H1 (cell line): ENCODE measurements around the gene NXPE1. TPM values are rescaled to one million over a fixed set of nuclear protein-coding genes. Genes with fewer than 3 reads are reported as not detected.

Experiments used
- CTCF ChIA-PET: fragments of 300-600 bp; sonication (Branson Sonifier 250); formaldehyde crosslinking; loops from one replicate; lab custom pipeline; 2021; ENCODE audit not compliant: partially characterized antibody; lab: Charles Lee
- POLR2A ChIA-PET: fragments of 300-600 bp; sonication (Branson Sonifier 250); formaldehyde crosslinking; loops from one replicate; lab custom pipeline; 2021; ENCODE audit warnings: inconsistent platforms; ENCODE audit not compliant: partially characterized antibody; lab: Charles Lee
- DNase-seq, 2 experiments: peaks; one replicate each; pipeline versions ENCODE4 v3.0.0 to v3.0.0-alpha.2; 2010 to 2022; ENCODE audit warnings: low spot score in 2 of 2, low read depth in 1 of 2, mixed read lengths in 1 of 2
- FAIRE-seq: peaks from 2 replicates; lab custom pipeline; 2011; peaks lifted over from hg19 to GRCh38; lab: Jason Lieb, UNC
- H2AFZ ChIP-seq: 2 replicates; pipeline ENCODE4 v1.8.1; 2012; ENCODE audit warnings: low read length, inconsistent platforms
- H2AK5ac ChIP-seq: 2 replicates; pipeline ENCODE4 v1.6.1; 2013; ENCODE audit warnings: low read depth, low read length
- H2BK120ac ChIP-seq: replicated peaks from 2 replicates; pipeline ENCODE3; 2013; ENCODE audit warnings: low read depth, low read length, inconsistent platforms
- H2BK12ac ChIP-seq: 2 replicates; pipeline ENCODE4 v1.6.1; 2013; ENCODE audit warnings: low read depth, low read length
- H2BK15ac ChIP-seq: 2 replicates; pipeline ENCODE4 v1.6.1; 2013; ENCODE audit warnings: low read length
- H2BK20ac ChIP-seq: 2 replicates; pipeline ENCODE4 v1.6.1; 2013; ENCODE audit warnings: low read length
- H2BK5ac ChIP-seq: 2 replicates; pipeline ENCODE4 v1.6.1; 2013; ENCODE audit warnings: low read depth, low read length
- H3K14ac ChIP-seq: 2 replicates; pipeline ENCODE4 v1.6.1; 2013; ENCODE audit warnings: inconsistent platforms; ENCODE audit not compliant: insufficient read length
- H3K18ac ChIP-seq: 2 replicates; pipeline ENCODE4 v1.6.1; 2013; ENCODE audit warnings: low read length; ENCODE audit errors: extremely low read depth
- H3K23ac ChIP-seq: 2 replicates; pipeline ENCODE4 v1.6.1; 2013; ENCODE audit warnings: inconsistent platforms; ENCODE audit not compliant: insufficient read length
- H3K23me2 ChIP-seq: 2 replicates; pipeline ENCODE4 v1.6.1; 2013; ENCODE audit warnings: low read depth, low read length
- H3K27ac ChIP-seq: 2 replicates; pipeline ENCODE4 v1.6.1; 2011; ENCODE audit warnings: low read depth, low read length, inconsistent platforms
- H3K27me3 ChIP-seq, 4 experiments: replicated peaks in 1 of 4; 1 replicate in 1 of 4; 2 replicates in 3 of 4; pipeline versions ENCODE4 v1.6.1 to v1.8.1; 2011 to 2013; ENCODE audit warnings: low read length in 3 of 4, mild to moderate bottlenecking in 3 of 4, inconsistent platforms in 2 of 4, mixed read lengths in 2 of 4, moderate library complexity in 1 of 4; ENCODE audit not compliant: control insufficient read depth in 3 of 4, insufficient read depth in 3 of 4; ENCODE audit errors: extremely low read depth in 1 of 4
- H3K36me3 ChIP-seq, 4 experiments: 2 replicates each; pipeline versions ENCODE4 v1.6.1 to v1.8.1; 2011 to 2013; ENCODE audit warnings: mild to moderate bottlenecking in 4 of 4, low read length in 3 of 4, moderate library complexity in 2 of 4, control low read depth in 1 of 4, inconsistent platforms in 1 of 4; ENCODE audit not compliant: insufficient read depth in 4 of 4, control insufficient read depth in 2 of 4
- H3K4ac ChIP-seq: replicated peaks from 2 replicates; pipeline ENCODE3; 2013; ENCODE audit warnings: low read length, low read depth, mixed read lengths, inconsistent platforms; ENCODE audit not compliant: insufficient read length
- H3K4me1 ChIP-seq, 4 experiments: replicated peaks in 1 of 4; 1 replicate in 1 of 4; 2 replicates in 3 of 4; pipeline versions ENCODE4 v1.6.1 to v1.8.1; 2011 to 2013; ENCODE audit warnings: low read length in 3 of 4, inconsistent platforms in 2 of 4, mixed read lengths in 1 of 4; ENCODE audit not compliant: insufficient read depth in 4 of 4, control insufficient read depth in 3 of 4
- H3K4me2 ChIP-seq, 2 experiments: 2 replicates each; pipeline versions ENCODE4 v1.6.1 to v1.8.1; 2011 to 2013; ENCODE audit warnings: low read depth in 2 of 2, low read length in 2 of 2, control low read depth in 1 of 2, inconsistent platforms in 1 of 2, mild to moderate bottlenecking in 1 of 2; ENCODE audit not compliant: insufficient read depth in 1 of 2
- H3K4me3 ChIP-seq, 4 experiments: fragments of 200-600, 300-600 bp in 1 of 4; sonication (generic), shearing (Covaris generic), sonication (Bioruptor Twin) in 1 of 4; 2 replicates each; pipeline versions ENCODE4 v1.5.1 to v1.8.1; 2011 to 2016; ENCODE audit warnings: low read length in 4 of 4, low read depth in 3 of 4, control low read depth in 2 of 4, inconsistent platforms in 2 of 4, mild to moderate bottlenecking in 2 of 4, mixed read lengths in 1 of 4, moderate library complexity in 1 of 4; ENCODE audit not compliant: insufficient read depth in 2 of 4; ENCODE audit errors: extremely low read depth in 1 of 4
- H3K56ac ChIP-seq: replicated peaks from 2 replicates; pipeline ENCODE3; 2013; ENCODE audit warnings: low read depth, mild to moderate bottlenecking, mixed read lengths, low read length, inconsistent platforms; ENCODE audit not compliant: insufficient read length
- H3K79me1 ChIP-seq: 2 replicates; pipeline ENCODE4 v1.6.1; 2013; ENCODE audit warnings: low read depth, low read length, control low read depth
- H3K79me2 ChIP-seq, 2 experiments: 2 replicates each; pipeline versions ENCODE4 v1.6.1 to v1.8.1; 2012 to 2013; ENCODE audit warnings: low read length in 2 of 2, mild to moderate bottlenecking in 2 of 2, inconsistent platforms in 1 of 2; ENCODE audit not compliant: insufficient read depth in 2 of 2, control insufficient read depth in 1 of 2
- H3K9ac ChIP-seq, 4 experiments: replicated peaks in 1 of 4; 1 replicate in 1 of 4; 2 replicates in 3 of 4; pipeline versions ENCODE4 v1.6.1 to v1.8.1; 2011 to 2013; ENCODE audit warnings: low read depth in 3 of 4, low read length in 3 of 4, control low read depth in 2 of 4, mild to moderate bottlenecking in 2 of 4, moderate library complexity in 2 of 4, inconsistent platforms in 1 of 4; ENCODE audit errors: extremely low read depth in 1 of 4
- H3K9me3 ChIP-seq, 2 experiments: 2 replicates each; pipeline versions ENCODE4 v1.6.1 to v1.8.1; 2012 to 2013; ENCODE audit warnings: mild to moderate bottlenecking in 2 of 2, moderate library complexity in 2 of 2, control low read depth in 1 of 2, inconsistent platforms in 1 of 2, low read depth in 1 of 2, low read length in 1 of 2, mixed read lengths in 1 of 2; ENCODE audit not compliant: insufficient read depth in 2 of 2
- H4K20me1 ChIP-seq, 2 experiments: replicated peaks in 1 of 2; 2 replicates each; pipeline versions ENCODE3 to v1.8.1; 2011 to 2013; ENCODE audit warnings: inconsistent platforms in 2 of 2, low read length in 2 of 2, mild to moderate bottlenecking in 1 of 2; ENCODE audit not compliant: insufficient read depth in 2 of 2, control insufficient read depth in 1 of 2
- H4K5ac ChIP-seq: 2 replicates; pipeline ENCODE4 v1.6.1; 2013; ENCODE audit warnings: low read length, low read depth, mixed read lengths, inconsistent platforms; ENCODE audit not compliant: insufficient read length
- H4K8ac ChIP-seq: 2 replicates; pipeline ENCODE4 v1.8.0; 2013; ENCODE audit warnings: mild to moderate bottlenecking, moderate library complexity, low read length, inconsistent platforms; ENCODE audit not compliant: insufficient read depth; ENCODE audit errors: extremely low read depth
- H4K91ac ChIP-seq: replicated peaks from 2 replicates; pipeline ENCODE3; 2013; ENCODE audit warnings: low read length, mixed read lengths, inconsistent platforms; ENCODE audit not compliant: insufficient read length
- BACH1 ChIP-seq: IDR thresholded peaks from 2 replicates; pipeline ENCODE4 v1.6.1; 2012; ENCODE audit warnings: low read length, improper control_type of control experiment
- BRCA1 ChIP-seq: IDR thresholded peaks from 2 replicates; pipeline ENCODE4 v1.6.1; 2012; ENCODE audit warnings: low read depth, low read length, improper control_type of control experiment
- CBX8 ChIP-seq: fragments of 300-800, 300-1000 bp; sonication (generic); IDR thresholded peaks from 2 replicates; pipeline ENCODE4 v1.7.1; 2016; ENCODE audit warnings: low read depth, low read length, borderline replicate concordance
- CHD1 ChIP-seq: IDR thresholded peaks from 2 replicates; pipeline ENCODE4 v1.6.1; 2012; ENCODE audit warnings: low read depth, low read length, improper control_type of control experiment
- KDM4A ChIP-seq: IDR thresholded peaks from one replicate; pipeline ENCODE4 v1.7.1; 2012; ENCODE audit warnings: low read depth, mild to moderate bottlenecking, moderate library complexity, low read length, inconsistent platforms; ENCODE audit not compliant: severe bottlenecking
- MAFK ChIP-seq: IDR thresholded peaks from 2 replicates; pipeline ENCODE4 v1.6.1; 2012; ENCODE audit warnings: low read depth, mild to moderate bottlenecking, improper control_type of control experiment, low read length
- PHF8 ChIP-seq: fragments of 200-600 bp; sonication (generic); conservative IDR thresholded peaks from 2 replicates; pipeline ENCODE4 v1.7.1; 2012; ENCODE audit warnings: low read depth, mild to moderate bottlenecking, inconsistent platforms, low read length, moderate library complexity
- RNF2 ChIP-seq: fragments of 200-900, 300-1000 bp; sonication (generic); IDR thresholded peaks from 2 replicates; pipeline ENCODE4 v1.7.1; 2016; ENCODE audit warnings: borderline replicate concordance, low read depth, mild to moderate bottlenecking, antibody characterized with exemption, low read length; ENCODE audit not compliant: poor library complexity, severe bottlenecking; ENCODE audit errors: missing control alignments
- WGBS, 2 experiments: shearing (Covaris generic) in 1 of 2; methylation state at CpG; one replicate each; pipeline versions ENCODE4 v1.1.6 to v1.1.7; 2013 to 2015; ENCODE audit warnings: low lambda C conversion rate in 2 of 2, mixed read lengths in 2 of 2, inconsistent platforms in 1 of 2, low coverage in 1 of 2, missing lambda C conversion rate in 1 of 2; ENCODE audit not compliant: insufficient replicate concordance in 2 of 2, insufficient coverage in 1 of 2, insufficient read length in 1 of 2; ENCODE audit errors: extremely low coverage in 1 of 2, missing lambda C conversion rate in 1 of 2; 5-methylcytosine and 5-hydroxymethylcytosine counted together
- polyA plus RNA-seq, 7 experiments: library from polyadenylated mRNA; depleted of rRNA in 3 of 7; stranded (reverse) in 5 of 7; unstranded in 2 of 7; fragments of >200 nt in 5 of 7; fragments of 200-250 nt in 2 of 7; gene quantifications; 1 replicate in 5 of 7; 2 replicates in 1 of 7; 4 replicates in 1 of 7; pipeline versions ENCODE4 v1.2.1 to v1.2.3, GENCODE V29; 2011 to 2013; ENCODE audit warnings: missing spikeins in 2 of 7, mixed read lengths in 2 of 7
- total RNA-seq: library from RNA; stranded (reverse); fragmentation: NEBNext Ultra II Directional; extraction: Animal tissue kit (Norgen Biotek cat#: 25700); gene quantifications from 2 replicates; pipeline ENCODE4 v1.2.1, GENCODE V29; 2021
- TF ChIP-seq, protein P1 (sequence below): IDR thresholded peaks from 2 replicates; pipeline ENCODE4 v1.6.1; 2011; ENCODE audit warnings: low read depth, mild to moderate bottlenecking, low read length; ENCODE audit not compliant: insufficient read depth
- TF ChIP-seq, protein P2 (sequence below): IDR thresholded peaks from 2 replicates; pipeline ENCODE4 v1.6.1; 2012; ENCODE audit warnings: inconsistent platforms

Gene NXPE1
- total and polyA plus RNA-seq, 2 of the 8 experiments (the other 6 are each of a cell fraction or from before 2014, with no cell fraction given), result not detected

DNA sequence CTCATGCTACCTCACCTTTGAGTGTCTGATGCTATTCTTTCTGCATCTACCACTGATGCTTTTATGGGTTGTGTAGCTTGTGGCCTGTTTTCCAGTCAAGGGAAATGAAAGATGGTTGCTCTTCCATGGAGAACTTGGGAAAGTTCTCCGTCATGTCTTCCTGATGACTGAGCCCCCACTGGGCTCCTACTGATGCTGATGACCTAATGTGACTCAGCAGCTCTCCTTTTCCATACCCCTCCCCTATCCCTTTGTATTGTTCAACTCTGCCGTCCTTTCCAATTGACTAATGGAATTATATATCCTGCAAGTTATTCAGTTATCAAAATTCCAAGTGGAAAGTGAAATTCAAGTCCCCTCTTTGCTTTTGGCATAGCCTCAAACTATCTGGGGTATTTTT lies 75.8 kb downstream of the NXPE1 start:
- DNase-seq, result no peak
- POLR2A ChIA-PET, result no interaction called here
- no peak for FAIRE-seq

More for the DNA sequence above, 75.8 kb downstream of the NXPE1 start:
- Histone ChIP-seq H3K18ac (no peak overlapping the region; the same call in 1 of the 2 replicates), H3K9ac (no peak overlapping the region), H4K20me1 (no peaks in the 10 kb centered on the region), H3K36me3 (no peaks in the 10 kb centered on the region), H3K4me1 (peaks cover 8 to 23% (median 15%) of the 10 kb centered on the region in 4 experiments), H3K56ac (no peak overlapping the region), H4K8ac (no peak overlapping the region), H3K79me2 (no peaks in the 10 kb centered on the region), H4K91ac (peak overlapping the region; percentile 5), H3K79me1 (no peaks in the 10 kb centered on the region), H2BK15ac (peak overlapping the region; percentile 23; the same call in 1 of the 2 replicates), H3K4ac (no peak overlapping the region), H3K27me3 (no peaks in the 10 kb centered on the region), H3K4me3 (no peak overlapping the region), H2AFZ (peak overlapping the region; percentile 35; the same call in 1 of the 2 replicates), H3K23me2 (no peaks in the 10 kb centered on the region), H2BK12ac (no peak overlapping the region), H2BK20ac (no peak overlapping the region), H4K5ac (no peak overlapping the region), H3K14ac (no peak overlapping the region), H3K23ac (no peak overlapping the region), H3K27ac (no peak overlapping the region), H3K9me3 (peaks cover 0 to 4% of the 10 kb centered on the region in 2 experiments; a peak in 1 of 4 replicates), H2BK120ac (peak overlapping the region; percentile 1), H2BK5ac (0 out of 2 replicates have a peak overlapping the region, but pooled peaks have one; percentile 1), H3K4me2 (no peak overlapping the region), H2AK5ac (0 out of 2 replicates have a peak overlapping the region, but pooled peaks have one; percentile 24)
- CTCF ChIA-PET, result no interaction called here
- 89% methylated on average over 2 of the region's 2 CpGs; no CpG with 5 or more reads in 1 of the 2 experiments for WGBS, 2 experiments
- TF ChIP-seq, protein P1, sequence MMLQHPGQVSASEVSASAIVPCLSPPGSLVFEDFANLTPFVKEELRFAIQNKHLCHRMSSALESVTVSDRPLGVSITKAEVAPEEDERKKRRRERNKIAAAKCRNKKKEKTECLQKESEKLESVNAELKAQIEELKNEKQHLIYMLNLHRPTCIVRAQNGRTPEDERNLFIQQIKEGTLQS, result no peak
- TF ChIP-seq, protein P2, sequence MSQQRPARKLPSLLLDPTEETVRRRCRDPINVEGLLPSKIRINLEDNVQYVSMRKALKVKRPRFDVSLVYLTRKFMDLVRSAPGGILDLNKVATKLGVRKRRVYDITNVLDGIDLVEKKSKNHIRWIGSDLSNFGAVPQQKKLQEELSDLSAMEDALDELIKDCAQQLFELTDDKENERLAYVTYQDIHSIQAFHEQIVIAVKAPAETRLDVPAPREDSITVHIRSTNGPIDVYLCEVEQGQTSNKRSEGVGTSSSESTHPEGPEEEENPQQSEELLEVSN, result no peak
- TF ChIP-seq PHF8 (no peak), RNF2 (no peak), CHD1 (no peak), MAFK (peak; percentile 28; the same call in 1 of the 2 replicates), KDM4A (no peak), BRCA1 (no peak), BACH1 (peak; percentile 77), CBX8 (no peak)
